Bronchial epithelial cell (primary cell): ENCODE measurements around the gene DCC. TPM values are rescaled to one million over a fixed set of nuclear protein-coding genes. Genes with fewer than 3 reads are reported as not detected.

Experiments used
- DNase-seq: peaks from one replicate; pipeline ENCODE4 v3.0.0-alpha.2; 2010; ENCODE audit warnings: low read depth
- FAIRE-seq: peaks from 2 replicates; lab custom pipeline; 2011; peaks lifted over from hg19 to GRCh38; lab: Jason Lieb, UNC
- H3K27me3 ChIP-seq: 2 replicates; pipeline ENCODE4 v1.5.1; 2011; ENCODE audit warnings: low read length; ENCODE audit not compliant: control insufficient read depth, insufficient read depth
- H3K36me3 ChIP-seq: 2 replicates; pipeline ENCODE4 v1.5.1; 2011; ENCODE audit warnings: low read length; ENCODE audit not compliant: control insufficient read depth, insufficient read depth
- H3K4me3 ChIP-seq: 2 replicates; pipeline ENCODE4 v1.5.1; 2011; ENCODE audit warnings: mild to moderate bottlenecking, low read depth, low read length, control low read depth
- CTCF ChIP-seq: IDR thresholded peaks from 2 replicates; pipeline ENCODE4 v1.5.1; 2011; ENCODE audit warnings: mild to moderate bottlenecking, moderate library complexity, low read length, control low read depth, inconsistent platforms; ENCODE audit not compliant: insufficient read depth, severe bottlenecking
- total RNA-seq: library from RNA; depleted of rRNA; stranded (reverse); fragments of >200 nt; gene quantifications from 2 replicates; pipeline ENCODE4 v1.2.1, GENCODE V29; 2014

Gene DCC
- total RNA-seq, 1 donor from 2014 or later: not detected

- FAIRE-seq (no peak), DNase-seq (no peak)
- H3K36me3 ChIP-seq: no peaks in the 10 kb centered on the region
- H3K4me3 ChIP-seq: no peak overlapping the region
- TF ChIP-seq CTCF: no peak
- no peaks in the 10 kb centered on the region for H3K27me3 ChIP-seq
Observed at GRCh38 chr18:52861558-52861957, 521.6 kb downstream of the DCC start.

GRCh38 chr18:52869349-52869923 lies 529.4 kb downstream of the DCC start:
- FAIRE-seq: no peak
- H3K4me3 ChIP-seq: no peak overlapping the region
- DNase-seq: no peak

GRCh38 chr18:52869942-52870907 lies 530.2 kb downstream of the DCC start:
- FAIRE-seq (no peak), DNase-seq (no peak)
- no peaks in the 10 kb centered on the region for H3K27me3 ChIP-seq
- H3K4me3 ChIP-seq: no peak overlapping the region
- TF ChIP-seq CTCF: no peak
- no peaks in the 10 kb centered on the region for H3K36me3 ChIP-seq

More at GRCh38 chr18:52869349-52869923, 529.4 kb downstream of the DCC start:
- Histone ChIP-seq H3K27me3 (no peaks in the 10 kb centered on the region), H3K36me3 (no peaks in the 10 kb centered on the region)
- TF ChIP-seq CTCF: no peak

GRCh38 chr18:52874774-52875173 lies 534.8 kb downstream of the DCC start:
- DNase-seq: no peak
- Histone ChIP-seq H3K27me3 (no peaks in the 10 kb centered on the region), H3K4me3 (no peak overlapping the region), H3K36me3 (no peaks in the 10 kb centered on the region)
- FAIRE-seq: no peak
- no peak for TF ChIP-seq CTCF

GRCh38 chr18:52875725-52876124 lies 535.7 kb downstream of the DCC start:
- FAIRE-seq (no peak), DNase-seq (peak; percentile 15)
- TF ChIP-seq CTCF: no peak
- no peaks in the 10 kb centered on the region for H3K36me3 ChIP-seq
- no peaks in the 10 kb centered on the region for H3K27me3 ChIP-seq
- H3K4me3 ChIP-seq: no peak overlapping the region
